ENCODE data around the gene UGT1A8.

Gene UGT1A8

DNA sequence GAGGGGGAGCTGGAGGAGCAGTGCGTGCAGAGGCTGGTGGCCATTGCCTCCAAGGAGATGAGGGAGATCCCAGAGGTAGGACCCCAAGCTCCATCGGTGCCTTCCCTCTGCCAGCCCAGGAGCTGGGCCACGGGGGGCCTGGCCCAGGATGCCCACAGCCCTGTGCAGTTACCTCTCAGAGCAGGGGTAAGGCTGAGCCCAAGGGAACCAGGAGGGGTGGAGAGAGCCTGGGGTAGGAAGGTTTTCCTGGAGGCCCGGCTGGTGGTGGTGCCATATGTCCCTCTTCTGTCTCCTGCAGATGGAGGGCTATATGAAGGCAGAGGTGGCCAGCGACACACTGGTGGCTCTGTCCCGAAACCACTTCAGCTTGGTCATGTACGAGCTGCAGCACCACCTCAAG lies 172.1 kb downstream of the UGT1A8 start:
- Histone ChIP-seq H4K20me1 (ENCODE audit: insufficient read depth, low read length) (no peaks in the 10 kb centered on the region), H3K4me3 (ENCODE audit: low read length) (no peak overlapping the region), H2AFZ (ENCODE audit: low read depth, low read length) (no peak overlapping the region), H3K9me3 (ENCODE audit: insufficient read depth, low read length) (no peaks in the 10 kb centered on the region), H3K9ac (ENCODE audit: low read length) (no peak overlapping the region), H3K36me3 (replicated peaks; ENCODE audit: low read depth, low read length) (no peaks in the 10 kb centered on the region), H3K27ac (ENCODE audit: low read length) (no peak overlapping the region), H3K4me2 (ENCODE audit: low read length) (no peak overlapping the region), H3K79me2 (ENCODE audit: low read length) (no peaks in the 10 kb centered on the region), H3K4me1 (ENCODE audit: low read length) (no peaks in the 10 kb centered on the region), H3K27me3 (ENCODE audit: low read depth, low read length) (no peaks in the 10 kb centered on the region)
- TF ChIP-seq CTCF (IDR thresholded peaks at IDR 0.05; ENCODE audit: low read depth, low read length): no peak
- no peak for TF ChIP-seq EZH2phosphoT487 (IDR thresholded peaks at IDR 0.05; ENCODE audit: low read depth)

GRCh38 chr2:233791151-233791882 lies 173.9 kb downstream of the UGT1A8 start:
- H3K36me3 ChIP-seq (replicated peaks; ENCODE audit: low read depth, low read length): no peaks in the 10 kb centered on the region
- H2AFZ ChIP-seq (ENCODE audit: low read depth, low read length): no peak overlapping the region
- no peak overlapping the region for H3K4me3 ChIP-seq (ENCODE audit: low read length)
- no peaks in the 10 kb centered on the region for H3K79me2 ChIP-seq (ENCODE audit: low read length)
- no peak overlapping the region for H3K9ac ChIP-seq (ENCODE audit: low read length)
- TF ChIP-seq EZH2phosphoT487 (IDR thresholded peaks at IDR 0.05; ENCODE audit: low read depth) (no peak), CTCF (IDR thresholded peaks at IDR 0.05; ENCODE audit: low read depth, low read length) (no peak)
- H3K27me3 ChIP-seq (ENCODE audit: low read depth, low read length): no peaks in the 10 kb centered on the region
- no peak overlapping the region for H3K27ac ChIP-seq (ENCODE audit: low read length)
- H4K20me1 ChIP-seq (ENCODE audit: insufficient read depth, low read length): no peaks in the 10 kb centered on the region
- no peaks in the 10 kb centered on the region for H3K4me1 ChIP-seq (ENCODE audit: low read length)
- no peak overlapping the region for H3K4me2 ChIP-seq (ENCODE audit: low read length)
- H3K9me3 ChIP-seq (ENCODE audit: insufficient read depth, low read length): no peaks in the 10 kb centered on the region

- H3K9me3 ChIP-seq (ENCODE audit: insufficient read depth, low read length): no peaks in the 10 kb centered on the region
- H3K36me3 ChIP-seq (replicated peaks; ENCODE audit: low read depth, low read length): no peaks in the 10 kb centered on the region
- H4K20me1 ChIP-seq (ENCODE audit: insufficient read depth, low read length): no peaks in the 10 kb centered on the region
- H3K4me3 ChIP-seq (ENCODE audit: low read length): no peak overlapping the region
- H3K27ac ChIP-seq (ENCODE audit: low read length): no peak overlapping the region
- no peaks in the 10 kb centered on the region for H3K27me3 ChIP-seq (ENCODE audit: low read depth, low read length)
- H3K4me1 ChIP-seq (ENCODE audit: low read length): no peaks in the 10 kb centered on the region
- no peak for TF ChIP-seq EZH2phosphoT487 (IDR thresholded peaks at IDR 0.05; ENCODE audit: low read depth)
- no peak for TF ChIP-seq CTCF (IDR thresholded peaks at IDR 0.05; ENCODE audit: low read depth, low read length)
- no peak overlapping the region for H3K4me2 ChIP-seq (ENCODE audit: low read length)
- H3K9ac ChIP-seq (ENCODE audit: low read length): no peak overlapping the region
- no peaks in the 10 kb centered on the region for H3K79me2 ChIP-seq (ENCODE audit: low read length)
- no peak overlapping the region for H2AFZ ChIP-seq (ENCODE audit: low read depth, low read length)
These were observed 174.5 kb downstream of the UGT1A8 start for GRCh38 chr2:233791883-233792329.

DNA sequence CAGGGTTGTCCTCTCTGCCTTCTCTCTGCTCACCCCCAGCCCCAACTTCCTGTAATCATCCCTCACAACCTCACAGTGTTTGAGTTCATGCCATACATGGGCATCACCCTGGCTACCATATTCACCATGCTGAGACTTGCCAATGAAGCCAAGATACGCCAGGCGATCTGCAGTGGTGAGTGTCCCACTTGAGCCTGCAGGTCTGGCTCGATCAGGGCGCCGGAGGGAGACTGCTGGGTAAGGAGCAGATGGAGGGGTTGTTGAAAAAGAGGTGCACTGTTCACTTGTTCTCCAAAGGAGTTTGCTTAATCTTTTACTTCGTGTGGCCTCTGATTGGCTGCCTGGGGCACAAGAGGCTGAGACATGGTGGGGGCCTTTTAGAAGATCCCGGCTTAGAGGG lies 175.3 kb downstream of the UGT1A8 start:
- Histone ChIP-seq H3K4me2 (ENCODE audit: low read length) (no peak overlapping the region), H3K27me3 (ENCODE audit: low read depth, low read length) (no peaks in the 10 kb centered on the region), H3K9me3 (ENCODE audit: insufficient read depth, low read length) (no peaks in the 10 kb centered on the region), H2AFZ (ENCODE audit: low read depth, low read length) (no peak overlapping the region), H3K79me2 (ENCODE audit: low read length) (no peaks in the 10 kb centered on the region), H3K9ac (ENCODE audit: low read length) (no peak overlapping the region), H3K4me3 (ENCODE audit: low read length) (no peak overlapping the region), H3K4me1 (ENCODE audit: low read length) (no peaks in the 10 kb centered on the region), H3K27ac (ENCODE audit: low read length) (no peak overlapping the region), H3K36me3 (replicated peaks; ENCODE audit: low read depth, low read length) (no peaks in the 10 kb centered on the region), H4K20me1 (ENCODE audit: insufficient read depth, low read length) (no peaks in the 10 kb centered on the region)
- TF ChIP-seq EZH2phosphoT487 (IDR thresholded peaks at IDR 0.05; ENCODE audit: low read depth) (no peak), CTCF (IDR thresholded peaks at IDR 0.05; ENCODE audit: low read depth, low read length) (no peak)

All from OCI-LY3 (cell line).